Nephron progenitor cell (in vitro differentiated cells): ENCODE measurements around the gene PKP3.
"Not testable (repeated sequence)": the region's sequence is repeated elsewhere in the genome, so short reads cannot be mapped to it uniquely, and the experiment has no call there.

Experiments used
- DNase-seq: peaks from one replicate; pipeline ENCODE4 v3.0.0; 2021
- H3K27ac Mint-ChIP-seq: 2 replicates; pipeline ENCODE4 v1.8.0; 2021; ENCODE audit warnings: mild to moderate bottlenecking, moderate library complexity, mixed read lengths
- H3K27me3 Mint-ChIP-seq: 2 replicates; pipeline ENCODE4 v1.8.0; 2021; ENCODE audit warnings: mild to moderate bottlenecking, low read depth, mixed read lengths; ENCODE audit not compliant: poor library complexity
- H3K36me3 Mint-ChIP-seq: 2 replicates; pipeline ENCODE4 v1.8.0; 2021; ENCODE audit warnings: low read depth, mixed read lengths
- H3K4me1 Mint-ChIP-seq: 2 replicates; pipeline ENCODE4 v1.8.0; 2021; ENCODE audit warnings: mixed read lengths
- H3K4me3 Mint-ChIP-seq: 2 replicates; pipeline ENCODE4 v1.8.0; 2021; ENCODE audit warnings: mild to moderate bottlenecking, moderate library complexity, mixed read lengths
- H3K9me3 Mint-ChIP-seq: 2 replicates; pipeline ENCODE4 v1.8.0; 2021; ENCODE audit warnings: mild to moderate bottlenecking, moderate library complexity, mixed read lengths
- TF ChIP-seq, protein P1 (sequence below): fragments of 200-600 bp; sonication (generic); IDR thresholded peaks from 2 replicates; pipeline ENCODE4 v1.5.0; 2021; ENCODE audit warnings: antibody characterized with exemption

The PKP3 gene

GRCh38 chr11:422249-422656 is 28.2 kb downstream of the PKP3 start:
- no peak overlapping the region for H3K27ac Mint-ChIP-seq
- peaks cover 12% of the 10 kb centered on the region for H3K9me3 Mint-ChIP-seq
- no peak overlapping the region for H3K4me3 Mint-ChIP-seq
- H3K36me3 Mint-ChIP-seq: no peaks in the 10 kb centered on the region
- no peak for DNase-seq
- TF ChIP-seq, protein P1, sequence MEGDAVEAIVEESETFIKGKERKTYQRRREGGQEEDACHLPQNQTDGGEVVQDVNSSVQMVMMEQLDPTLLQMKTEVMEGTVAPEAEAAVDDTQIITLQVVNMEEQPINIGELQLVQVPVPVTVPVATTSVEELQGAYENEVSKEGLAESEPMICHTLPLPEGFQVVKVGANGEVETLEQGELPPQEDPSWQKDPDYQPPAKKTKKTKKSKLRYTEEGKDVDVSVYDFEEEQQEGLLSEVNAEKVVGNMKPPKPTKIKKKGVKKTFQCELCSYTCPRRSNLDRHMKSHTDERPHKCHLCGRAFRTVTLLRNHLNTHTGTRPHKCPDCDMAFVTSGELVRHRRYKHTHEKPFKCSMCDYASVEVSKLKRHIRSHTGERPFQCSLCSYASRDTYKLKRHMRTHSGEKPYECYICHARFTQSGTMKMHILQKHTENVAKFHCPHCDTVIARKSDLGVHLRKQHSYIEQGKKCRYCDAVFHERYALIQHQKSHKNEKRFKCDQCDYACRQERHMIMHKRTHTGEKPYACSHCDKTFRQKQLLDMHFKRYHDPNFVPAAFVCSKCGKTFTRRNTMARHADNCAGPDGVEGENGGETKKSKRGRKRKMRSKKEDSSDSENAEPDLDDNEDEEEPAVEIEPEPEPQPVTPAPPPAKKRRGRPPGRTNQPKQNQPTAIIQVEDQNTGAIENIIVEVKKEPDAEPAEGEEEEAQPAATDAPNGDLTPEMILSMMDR: no peak
- peaks cover 61% of the 10 kb centered on the region for H3K27me3 Mint-ChIP-seq
- peaks cover 4% of the 10 kb centered on the region for H3K4me1 Mint-ChIP-seq

DNA sequence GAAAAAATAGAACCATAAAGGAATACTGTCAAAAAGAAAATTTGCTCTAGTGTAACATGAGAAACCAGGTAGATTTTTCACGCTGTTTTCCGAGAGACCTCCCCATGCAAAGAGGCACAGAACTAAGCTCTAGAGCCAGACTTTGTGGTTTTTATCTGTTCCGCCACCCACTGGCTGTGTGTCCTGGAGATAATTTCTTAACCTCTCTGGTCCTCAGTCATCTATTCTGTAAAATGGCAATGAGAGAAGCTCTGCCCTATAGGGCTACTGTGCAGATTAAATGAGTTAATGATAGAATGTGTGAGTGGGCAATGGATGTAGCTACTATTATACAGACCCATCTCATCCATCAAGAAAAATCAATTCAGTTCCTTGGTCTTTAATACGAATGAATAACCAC is 30.2 kb downstream of the PKP3 start:
- TF ChIP-seq, protein P1: no peak
- no peak overlapping the region for H3K27ac Mint-ChIP-seq

GRCh38 chr11:424766-425165 is 30.8 kb downstream of the PKP3 start:
- not testable (repeated sequence) for H3K4me3 Mint-ChIP-seq, H3K27ac Mint-ChIP-seq, H3K36me3 Mint-ChIP-seq, H3K4me1 Mint-ChIP-seq, DNase-seq
- peaks cover 12% of the 10 kb centered on the region for H3K9me3 Mint-ChIP-seq
- peaks cover 43% of the 10 kb centered on the region for H3K27me3 Mint-ChIP-seq

More for the DNA sequence above, 30.2 kb downstream of the PKP3 start:
- no peak for DNase-seq
- H3K9me3 Mint-ChIP-seq: peaks cover 12% of the 10 kb centered on the region
- H3K36me3 Mint-ChIP-seq: no peaks in the 10 kb centered on the region
- H3K4me3 Mint-ChIP-seq: no peak overlapping the region
- peaks cover 46% of the 10 kb centered on the region for H3K27me3 Mint-ChIP-seq
- H3K4me1 Mint-ChIP-seq: peaks cover 3% of the 10 kb centered on the region

GRCh38 chr11:425301-425700 is 31.3 kb downstream of the PKP3 start:
- H3K4me1 Mint-ChIP-seq: peaks cover 3% of the 10 kb centered on the region
- TF ChIP-seq, protein P1: no peak
- peaks cover 12% of the 10 kb centered on the region for H3K9me3 Mint-ChIP-seq
- H3K4me3 Mint-ChIP-seq: no peak overlapping the region
- no peak for DNase-seq
- H3K27ac Mint-ChIP-seq: no peak overlapping the region
- no peaks in the 10 kb centered on the region for H3K36me3 Mint-ChIP-seq
- H3K27me3 Mint-ChIP-seq: peaks cover 43% of the 10 kb centered on the region

DNA sequence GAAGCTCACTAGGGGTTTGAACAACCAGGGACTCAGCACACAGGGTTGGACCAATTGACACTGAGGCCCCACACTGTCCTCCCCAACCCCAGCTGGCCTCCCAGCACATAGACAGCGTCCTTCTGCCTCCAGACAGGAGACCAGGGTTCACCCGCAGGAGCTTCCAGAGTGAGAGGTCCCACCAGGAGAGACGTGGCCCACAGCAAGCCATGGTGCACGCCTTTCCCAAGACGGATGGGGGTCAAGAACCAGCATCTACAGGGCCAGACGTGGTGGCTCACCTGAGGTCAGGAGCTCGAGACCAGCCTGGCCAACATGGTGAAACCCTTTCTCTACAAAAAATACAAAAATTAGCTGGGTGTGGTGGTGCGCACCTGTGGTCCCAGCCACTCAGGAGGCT is 32.8 kb downstream of the PKP3 start:
- TF ChIP-seq, protein P1: no peak
- Mint-ChIP-seq H3K27me3 (peaks cover 40% of the 10 kb centered on the region), H3K27ac (no peak overlapping the region), H3K4me3 (no peak overlapping the region), H3K36me3 (no peaks in the 10 kb centered on the region), H3K4me1 (peaks cover 3% of the 10 kb centered on the region), H3K9me3 (peaks cover 12% of the 10 kb centered on the region)
- no peak for DNase-seq

GRCh38 chr11:428295-428694 is 34.3 kb downstream of the PKP3 start:
- no peak overlapping the region for H3K4me3 Mint-ChIP-seq
- H3K4me1 Mint-ChIP-seq: peaks cover 3% of the 10 kb centered on the region
- TF ChIP-seq, protein P1: no peak
- H3K9me3 Mint-ChIP-seq: peaks cover 12% of the 10 kb centered on the region
- H3K27me3 Mint-ChIP-seq: peaks cover 36% of the 10 kb centered on the region
- DNase-seq: no peak
- H3K36me3 Mint-ChIP-seq: no peaks in the 10 kb centered on the region
- no peak overlapping the region for H3K27ac Mint-ChIP-seq
